Thyroid gland (tissue), 4 donors: ENCODE results near the gene LPA. TPM values are rescaled to one million over a fixed set of nuclear protein-coding genes. Genes with fewer than 3 reads are reported as not detected.
"Not testable (repeated sequence)": the region's sequence is repeated elsewhere in the genome, so short reads cannot be mapped to it uniquely, and the experiment has no call there.

Experiments used
- DNase-seq, 2 donors: peaks; one replicate each; pipeline ENCODE4 v3.0.0-alpha.2; 2019
- H3K27ac ChIP-seq, 3 donors: fragments of 200-600 bp; sonication (generic); 1 replicate in 2 of 3; 2 replicates in 1 of 3; pipeline ENCODE4 v1.5.1; 2016 to 2019; ENCODE audit warnings: mild to moderate bottlenecking in 1 of 3, moderate library complexity in 1 of 3
- H3K27me3 ChIP-seq: fragments of 200-600 bp; sonication (generic); one replicate; pipeline ENCODE4 v1.5.1; 2019
- H3K36me3 ChIP-seq, 2 donors: fragments of 200-600 bp; sonication (generic); one replicate each; pipeline ENCODE4 v1.5.1; 2016 to 2019
- H3K4me1 ChIP-seq, 2 donors: fragments of 200-600 bp; sonication (generic); one replicate each; pipeline ENCODE4 v1.5.1; 2017 to 2019
- H3K4me3 ChIP-seq, 3 donors: fragments of 200-600 bp; sonication (generic); replicated peaks in 1 of 3; 1 replicate in 2 of 3; 2 replicates in 1 of 3; pipeline ENCODE4 v1.5.1; 2016; ENCODE audit warnings: mild to moderate bottlenecking in 1 of 3
- H3K9me3 ChIP-seq: fragments of 200-600 bp; sonication (generic); one replicate; pipeline ENCODE4 v1.5.1; 2017
- CTCF ChIP-seq, 6 experiments: fragments of 200-600 bp in 3 of 6; fragments of 450-650 bp in 3 of 6; sonication (generic) in 3 of 6; IDR thresholded peaks; one replicate each; pipeline ENCODE4 v1.5.1; 2016 to 2019; ENCODE audit warnings: antibody characterized with exemption in 6 of 6, mild to moderate bottlenecking in 2 of 6, inconsistent platforms in 1 of 6, moderate library complexity in 1 of 6
- POLR2A ChIP-seq, 2 donors: fragments of 450-650 bp; IDR thresholded peaks; one replicate each; pipeline ENCODE4 v1.6.1; 2017; ENCODE audit warnings: antibody characterized with exemption in 2 of 2, mild to moderate bottlenecking in 2 of 2, moderate library complexity in 1 of 2
- WGBS, 2 donors: methylation state at CpG; one replicate each; pipeline ENCODE4 v1.1.5; 2017; 5-methylcytosine and 5-hydroxymethylcytosine counted together
- intact Hi-C: fragments of 100-400 bp; cut with DNase I; formaldehyde crosslinking; loops from one replicate; pipeline ENCODE4 v1.15.1; 2023
- total RNA-seq, 4 donors: library from RNA; depleted of rRNA; stranded (reverse); fragments of >200 nt; gene quantifications; one replicate each; pipeline ENCODE4 v1.2.3, GENCODE V29; 2016

LPA gene
- total RNA-seq, 4 donors from 2014 or later = 0.45 to 1.4 TPM; not detected in 2

- no peak for DNase-seq
- 86 to 92% methylated on average over 5 of the region's 5 CpGs for WGBS, 2 donors
- TF ChIP-seq POLR2A (IDR thresholded peaks at IDR 0.05) = no peak
- TF ChIP-seq CTCF (IDR thresholded peaks at IDR 0.05) = no peak
- H3K4me1 ChIP-seq = no peaks in the 10 kb centered on the region
- H3K27me3 ChIP-seq = no peaks in the 10 kb centered on the region
- intact Hi-C loops = no loop called here
- no peaks in the 10 kb centered on the region for H3K9me3 ChIP-seq
- no peak overlapping the region for H3K27ac ChIP-seq
- no peak overlapping the region for H3K4me3 ChIP-seq
- no peaks in the 10 kb centered on the region for H3K36me3 ChIP-seq
Observed at GRCh38 chr6:160692369-160692959, 28.4 kb upstream of the LPA start.

- intact Hi-C loops = no loop called here
- no peaks in the 10 kb centered on the region for H3K27me3 ChIP-seq
- no peaks in the 10 kb centered on the region for H3K9me3 ChIP-seq
- H3K27ac ChIP-seq = no peak overlapping the region
- WGBS, 2 donors = 91 to 93% methylated on average over 5 of the region's 5 CpGs
- TF ChIP-seq CTCF (IDR thresholded peaks at IDR 0.05) (no peak), POLR2A (IDR thresholded peaks at IDR 0.05) (no peak)
- H3K4me3 ChIP-seq = no peak overlapping the region
- no peak for DNase-seq
- H3K4me1 ChIP-seq = no peaks in the 10 kb centered on the region
- no peaks in the 10 kb centered on the region for H3K36me3 ChIP-seq
Observed at GRCh38 chr6:160691617-160692016, 27.5 kb upstream of the LPA start.

- no peaks in the 10 kb centered on the region for H3K27me3 ChIP-seq
- no peaks in the 10 kb centered on the region for H3K4me1 ChIP-seq
- DNase-seq = no peak
- no peak for TF ChIP-seq POLR2A (IDR thresholded peaks at IDR 0.05)
- no peak for TF ChIP-seq CTCF (IDR thresholded peaks at IDR 0.05)
- intact Hi-C loops = no loop called here
- no peaks in the 10 kb centered on the region for H3K9me3 ChIP-seq
- 84 to 90% methylated on average over 9 of the region's 9 CpGs for WGBS, 2 donors
- no peaks in the 10 kb centered on the region for H3K36me3 ChIP-seq
- no peak overlapping the region for H3K27ac ChIP-seq
- H3K4me3 ChIP-seq = no peak overlapping the region
Observed at GRCh38 chr6:160690458-160690857, 26.4 kb upstream of the LPA start.

- DNase-seq = no peak
- Histone ChIP-seq H3K4me1 (no peaks in the 10 kb centered on the region), H3K4me3 (no peak overlapping the region), H3K9me3 (no peaks in the 10 kb centered on the region), H3K27me3 (no peaks in the 10 kb centered on the region), H3K27ac (no peak overlapping the region), H3K36me3 (no peaks in the 10 kb centered on the region)
- intact Hi-C loops = no loop called here
- 79% methylated on average over 4 to 5 of the region's 5 CpGs for WGBS, 2 donors
- TF ChIP-seq POLR2A (IDR thresholded peaks at IDR 0.05) = no peak
- no peak for TF ChIP-seq CTCF (IDR thresholded peaks at IDR 0.05)
Observed at GRCh38 chr6:160685762-160686450, 21.8 kb upstream of the LPA start.

- H3K4me1 ChIP-seq, intact Hi-C loops, H3K4me3 ChIP-seq, H3K27ac ChIP-seq, H3K27me3 ChIP-seq, DNase-seq, H3K9me3 ChIP-seq, H3K36me3 ChIP-seq: not testable (repeated sequence)
- 86 to 96% methylated on average over 18 to 25 of the region's 32 CpGs for WGBS, 2 donors
Observed at GRCh38 chr6:160685101-160685761, 21.2 kb upstream of the LPA start.
